ENCODE results near the gene KCTD10.

- TF ChIP-seq CTCF (IDR thresholded peaks at IDR 0.05) (no peak), POLR2A (IDR thresholded peaks at IDR 0.05) (no peak)
Observed at GRCh38 chr12:109513051-109513450, 36.0 kb upstream of the KCTD10 start.

Measured in uterus (tissue), 2 donors.